ENCODE results near the gene ECI1. TPM values are rescaled to one million over a fixed set of nuclear protein-coding genes. Genes with fewer than 3 reads are reported as not detected.
"Not testable (repeated sequence)": the region's sequence is repeated elsewhere in the genome, so short reads cannot be mapped to it uniquely, and the experiment has no call there.

Gene ECI1
- polyA plus RNA-seq, 1 experiment, result 24.9 TPM

DNA sequence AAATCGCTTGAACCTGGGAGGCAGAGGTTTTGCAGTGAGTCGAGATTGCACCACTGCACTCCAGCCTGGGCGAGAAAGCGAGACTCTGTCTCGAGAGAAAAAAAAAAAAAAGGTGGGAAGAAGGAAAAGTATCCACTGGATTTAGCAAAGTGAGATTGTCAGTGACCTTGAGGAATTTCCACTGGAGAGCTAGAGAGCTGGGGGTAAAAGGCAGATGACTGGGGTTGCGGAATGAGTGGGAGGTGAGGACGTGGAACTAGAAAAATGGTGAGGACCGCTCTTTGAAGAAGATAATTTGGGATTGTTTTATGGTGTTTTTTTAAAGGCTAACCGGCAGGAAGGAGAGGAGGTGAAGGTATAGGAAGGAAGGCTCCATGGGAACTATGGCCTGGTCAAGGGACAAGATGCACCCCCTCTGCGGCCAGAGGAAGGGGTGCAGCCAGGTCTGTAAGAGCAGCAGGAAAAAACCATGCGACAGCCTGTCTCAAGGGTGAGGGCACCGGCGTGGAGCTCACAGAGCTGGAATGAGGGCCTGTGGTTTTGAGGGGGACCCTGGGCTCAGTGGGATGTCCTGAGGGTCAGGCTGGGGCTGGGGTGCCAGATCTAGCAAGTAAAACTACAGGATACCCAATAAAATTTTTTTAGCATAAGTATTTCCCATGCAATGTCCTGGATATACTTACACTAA lies 46.8 kb downstream of the ECI1 start:
- DNase-seq (ENCODE audit: low read depth, low spot score), result no peak
- POLR2A ChIA-PET, result interaction anchor here (0.5 to 1.8 kb wide), 4 partner anchors 8 to 50 kb away, joined by 3 to 13 read pairs (median 4); partner anchors contain the start of genes CASKIN1, ECI1 and TRAF7
- H3K27me3 ChIP-seq (ENCODE audit: control insufficient read depth, insufficient read depth, low read length), result peaks cover 9% of the 10 kb centered on the region
- peak overlapping the region; percentile 95 for H3K4me3 ChIP-seq (ENCODE audit: low read depth, low read length)
- H3K9me3 ChIP-seq (ENCODE audit: control insufficient read depth, insufficient read depth, low read length), result peaks cover 6% of the 10 kb centered on the region
- CTCF ChIA-PET, result no interaction called here
- H3K27ac ChIP-seq (ENCODE audit: low read depth, low read length), result peak overlapping the region; percentile 52
- TF ChIP-seq, protein P1, sequence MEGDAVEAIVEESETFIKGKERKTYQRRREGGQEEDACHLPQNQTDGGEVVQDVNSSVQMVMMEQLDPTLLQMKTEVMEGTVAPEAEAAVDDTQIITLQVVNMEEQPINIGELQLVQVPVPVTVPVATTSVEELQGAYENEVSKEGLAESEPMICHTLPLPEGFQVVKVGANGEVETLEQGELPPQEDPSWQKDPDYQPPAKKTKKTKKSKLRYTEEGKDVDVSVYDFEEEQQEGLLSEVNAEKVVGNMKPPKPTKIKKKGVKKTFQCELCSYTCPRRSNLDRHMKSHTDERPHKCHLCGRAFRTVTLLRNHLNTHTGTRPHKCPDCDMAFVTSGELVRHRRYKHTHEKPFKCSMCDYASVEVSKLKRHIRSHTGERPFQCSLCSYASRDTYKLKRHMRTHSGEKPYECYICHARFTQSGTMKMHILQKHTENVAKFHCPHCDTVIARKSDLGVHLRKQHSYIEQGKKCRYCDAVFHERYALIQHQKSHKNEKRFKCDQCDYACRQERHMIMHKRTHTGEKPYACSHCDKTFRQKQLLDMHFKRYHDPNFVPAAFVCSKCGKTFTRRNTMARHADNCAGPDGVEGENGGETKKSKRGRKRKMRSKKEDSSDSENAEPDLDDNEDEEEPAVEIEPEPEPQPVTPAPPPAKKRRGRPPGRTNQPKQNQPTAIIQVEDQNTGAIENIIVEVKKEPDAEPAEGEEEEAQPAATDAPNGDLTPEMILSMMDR (IDR thresholded peaks at IDR 0.05; ENCODE audit: low read depth, low read length), result no peak

DNA sequence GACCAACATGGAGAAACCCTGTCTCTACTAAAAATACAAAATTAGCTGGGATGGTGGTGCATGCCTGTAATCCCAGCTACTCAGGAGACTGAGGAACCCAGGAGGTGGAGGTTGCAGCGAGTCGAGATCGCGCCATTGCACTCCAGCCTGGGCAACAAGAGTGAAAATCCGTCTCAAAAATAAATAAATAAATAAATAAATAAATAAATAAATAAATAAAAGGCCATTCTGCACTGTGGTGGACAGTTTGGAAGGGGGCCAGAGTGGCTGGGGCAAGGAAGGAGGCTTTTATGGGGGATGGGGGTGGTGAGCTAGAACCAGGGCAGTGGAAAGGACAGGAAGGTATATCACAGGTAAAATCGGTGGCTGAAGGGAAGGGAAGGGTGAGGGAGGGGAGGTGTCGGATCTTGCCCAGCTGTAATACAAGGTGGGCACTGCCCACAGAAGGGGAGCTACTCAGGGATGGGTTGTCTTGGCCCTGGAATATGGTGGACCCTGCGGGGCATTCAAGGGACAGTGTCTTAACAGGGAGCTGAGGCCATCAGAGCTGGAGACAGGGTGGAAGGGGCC lies 48.2 kb downstream of the ECI1 start:
- H3K4me3 ChIP-seq (ENCODE audit: low read depth, low read length); DNase-seq (ENCODE audit: low read depth, low spot score); H3K9me3 ChIP-seq (ENCODE audit: control insufficient read depth, insufficient read depth, low read length); H3K27ac ChIP-seq (ENCODE audit: low read depth, low read length); CTCF ChIA-PET: not testable (repeated sequence)
- POLR2A ChIA-PET, result interaction anchor here (1.0 to 1.6 kb wide), 2 partner anchors 8 to 48 kb away, joined by 3 to 7 read pairs; partner anchors contain the start of gene TRAF7
- peaks cover 23% of the 10 kb centered on the region for H3K27me3 ChIP-seq (ENCODE audit: control insufficient read depth, insufficient read depth, low read length)

DNA sequence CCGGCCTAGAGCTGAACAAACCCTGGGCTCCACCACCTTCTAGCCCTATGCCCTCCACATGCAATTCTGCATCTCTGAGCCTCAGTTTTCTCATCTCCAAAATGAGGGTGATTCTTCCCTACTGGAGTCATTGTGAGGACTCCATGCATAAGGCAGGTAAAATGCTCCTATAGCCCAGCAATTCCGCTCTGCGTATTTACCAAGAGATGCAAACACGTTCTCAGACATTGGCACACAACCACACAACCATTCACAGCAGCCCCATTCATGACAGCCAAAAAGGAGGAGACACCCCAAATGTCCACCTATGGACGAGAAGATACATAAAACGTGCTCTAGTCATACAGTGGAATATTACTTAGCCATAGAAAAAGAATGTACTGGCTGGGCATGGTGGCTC lies 51.1 kb downstream of the ECI1 start:
- Histone ChIP-seq H3K9me3 (ENCODE audit: control insufficient read depth, insufficient read depth, low read length) (peaks cover 8% of the 10 kb centered on the region), H3K27me3 (ENCODE audit: control insufficient read depth, insufficient read depth, low read length) (peaks cover 43% of the 10 kb centered on the region), H3K4me3 (ENCODE audit: low read depth, low read length) (no peak overlapping the region), H3K27ac (ENCODE audit: low read depth, low read length) (no peak overlapping the region)
- TF ChIP-seq, protein P1 (IDR thresholded peaks at IDR 0.05; ENCODE audit: low read depth, low read length), result no peak
- POLR2A ChIA-PET, result interaction anchor here (1.0 kb wide), 1 partner anchor 482 kb away, joined by 5 read pairs; the partner anchor contains the start of gene KCTD5
- no peak for DNase-seq (ENCODE audit: low read depth, low spot score)
- CTCF ChIA-PET, result no interaction called here

DNA sequence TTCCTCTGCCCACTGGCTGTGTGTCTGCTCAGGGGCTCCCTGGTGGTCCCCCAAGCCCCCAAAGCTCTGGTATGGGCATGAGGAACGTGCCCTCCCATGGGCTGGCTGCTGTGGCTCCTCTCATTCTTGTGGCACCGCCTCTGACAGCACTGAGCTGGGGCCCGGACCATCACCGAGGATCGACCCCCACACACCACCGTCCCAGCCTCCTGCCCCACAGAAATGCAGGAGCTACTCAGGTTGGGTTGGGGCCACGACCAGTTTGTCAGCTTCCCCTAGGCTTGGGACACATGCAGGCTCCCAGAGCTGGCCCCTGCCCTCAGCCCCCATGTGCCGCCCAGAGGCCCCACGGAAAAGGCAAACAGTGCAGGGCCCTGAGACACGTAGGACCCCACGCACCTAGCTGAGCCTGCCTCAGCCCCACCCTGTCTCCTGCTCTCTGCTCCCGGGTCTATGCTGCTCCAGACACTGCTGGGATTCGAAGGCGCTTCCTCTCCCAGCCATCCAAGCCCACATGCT lies 51.7 kb downstream of the ECI1 start:
- ChIA-PET POLR2A (interaction anchor here (0.9 kb wide), 1 partner anchor 45 kb away, joined by 5 read pairs; the partner anchor contains the start of gene TRAF7), CTCF (no interaction called here)
- TF ChIP-seq, protein P1 (IDR thresholded peaks at IDR 0.05; ENCODE audit: low read depth, low read length), result no peak
- no peak overlapping the region for H3K27ac ChIP-seq (ENCODE audit: low read depth, low read length)
- no peak for DNase-seq (ENCODE audit: low read depth, low spot score)
- H3K27me3 ChIP-seq (ENCODE audit: control insufficient read depth, insufficient read depth, low read length), result peaks cover 50% of the 10 kb centered on the region
- H3K9me3 ChIP-seq (ENCODE audit: control insufficient read depth, insufficient read depth, low read length), result peaks cover 9% of the 10 kb centered on the region
- no peak overlapping the region for H3K4me3 ChIP-seq (ENCODE audit: low read depth, low read length)

DNA sequence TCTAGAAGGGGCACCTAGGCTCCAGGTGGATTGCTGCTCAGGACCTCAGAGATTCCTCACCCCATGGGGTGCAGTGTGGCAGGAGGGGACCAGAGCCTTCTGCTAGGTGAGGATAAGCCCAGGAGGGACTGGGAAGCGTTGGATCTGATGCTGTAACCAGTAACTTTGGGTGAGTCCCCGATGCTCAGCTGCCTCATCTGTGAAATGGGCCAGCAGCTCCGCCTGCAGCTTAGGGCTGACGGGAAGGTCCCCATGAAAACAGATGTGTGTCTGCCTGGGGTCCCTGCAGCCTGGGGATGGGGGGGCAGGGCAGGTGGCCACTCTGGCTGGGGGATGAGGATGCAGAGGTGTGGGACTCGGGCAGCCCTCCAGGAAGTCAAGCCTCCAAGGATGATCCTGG lies 52.3 kb downstream of the ECI1 start:
- Histone ChIP-seq H3K4me3 (ENCODE audit: low read depth, low read length) (no peak overlapping the region), H3K9me3 (ENCODE audit: control insufficient read depth, insufficient read depth, low read length) (peaks cover 9% of the 10 kb centered on the region), H3K27ac (ENCODE audit: low read depth, low read length) (no peak overlapping the region), H3K27me3 (ENCODE audit: control insufficient read depth, insufficient read depth, low read length) (peaks cover 54% of the 10 kb centered on the region)
- TF ChIP-seq, protein P1 (IDR thresholded peaks at IDR 0.05; ENCODE audit: low read depth, low read length), result no peak
- POLR2A ChIA-PET, result interaction anchor here (0.9 kb wide), 1 partner anchor 44 kb away, joined by 5 read pairs; the partner anchor contains the start of gene TRAF7
- no peak for DNase-seq (ENCODE audit: low read depth, low spot score)
- CTCF ChIA-PET, result no interaction called here

Data from AG04450 (cell line).